CD4-positive, alpha-beta memory T cell (primary cell): Measurements from ENCODE around the gene FGB. TPM values are rescaled to one million over a fixed set of nuclear protein-coding genes. Genes with fewer than 3 reads are reported as not detected.

Source experiments
- CTCF ChIA-PET: fragments of 350-600 bp; sonication (Branson Sonifier 250); formaldehyde crosslinking; loops from one replicate; lab custom pipeline; 2021; ENCODE audit warnings: inconsistent platforms; ENCODE audit not compliant: partially characterized antibody; lab: Charles Lee
- POLR2A ChIA-PET: fragments of 350-600 bp; sonication (Branson Sonifier 250); formaldehyde crosslinking; loops from one replicate; lab custom pipeline; 2021; ENCODE audit not compliant: partially characterized antibody; lab: Charles Lee
- DNase-seq, 5 donors: peaks; one replicate each; pipeline versions ENCODE4 v3.0.0 to v3.0.0-alpha.2; 2020 to 2022; ENCODE audit warnings: mixed read lengths in 1 of 5
- H3K27ac ChIP-seq: one replicate; pipeline ENCODE4 v1.7.0; 2013; ENCODE audit warnings: low read depth, low read length
- H3K27me3 ChIP-seq: 2 replicates; pipeline ENCODE4 v1.7.0; 2013; ENCODE audit warnings: mild to moderate bottlenecking, low read length, moderate library complexity; ENCODE audit not compliant: insufficient read depth
- H3K36me3 ChIP-seq: 2 replicates; pipeline ENCODE4 v1.7.0; 2013; ENCODE audit warnings: mild to moderate bottlenecking, low read length, moderate library complexity; ENCODE audit not compliant: insufficient read depth
- H3K4me1 ChIP-seq: 2 replicates; pipeline ENCODE4 v1.7.0; 2013; ENCODE audit warnings: mild to moderate bottlenecking, low read length, moderate library complexity; ENCODE audit not compliant: insufficient read depth
- H3K4me3 ChIP-seq, 2 donors: one replicate each; pipeline ENCODE4 v1.7.0; 2013; ENCODE audit warnings: low read length in 2 of 2, mild to moderate bottlenecking in 1 of 2
- H3K9me3 ChIP-seq, 2 donors: one replicate each; pipeline ENCODE4 v1.7.0; 2013; ENCODE audit warnings: low read length in 2 of 2, control low read depth in 1 of 2; ENCODE audit not compliant: control insufficient read depth in 1 of 2
- H3K27ac Mint-ChIP-seq, 7 donors: one replicate each; pipeline ENCODE4 v1.8.0; 2020 to 2021; ENCODE audit warnings: mixed read lengths in 7 of 7, mild to moderate bottlenecking in 6 of 7, inconsistent platforms in 3 of 7, moderate library complexity in 3 of 7
- H3K27me3 Mint-ChIP-seq, 2 donors: one replicate each; pipeline ENCODE4 v1.8.0; 2020 to 2021; ENCODE audit warnings: mixed read lengths in 2 of 2
- H3K36me3 Mint-ChIP-seq, 2 donors: one replicate each; pipeline ENCODE4 v1.8.0; 2020 to 2021; ENCODE audit warnings: mixed read lengths in 2 of 2, inconsistent platforms in 1 of 2, mild to moderate bottlenecking in 1 of 2
- H3K4me1 Mint-ChIP-seq, 4 donors: one replicate each; pipeline ENCODE4 v1.8.0; 2020 to 2021; ENCODE audit warnings: mixed read lengths in 4 of 4, mild to moderate bottlenecking in 1 of 4
- H3K4me3 Mint-ChIP-seq, 8 donors: one replicate each; pipeline ENCODE4 v1.8.0; 2020 to 2021; ENCODE audit warnings: mixed read lengths in 8 of 8, mild to moderate bottlenecking in 7 of 8, moderate library complexity in 6 of 8, inconsistent platforms in 3 of 8
- H3K9me3 Mint-ChIP-seq, 8 donors: one replicate each; pipeline ENCODE4 v1.8.0; 2020 to 2021; ENCODE audit warnings: mixed read lengths in 8 of 8, mild to moderate bottlenecking in 5 of 8, inconsistent platforms in 3 of 8, moderate library complexity in 1 of 8
- intact Hi-C: fragments of 100-400 bp; cut with micrococcal nuclease; formaldehyde crosslinking; loops from one replicate; pipeline ENCODE4 v1.15.1; 2023
- polyA plus RNA-seq, 2 donors: library from polyadenylated mRNA; unstranded; fragments of 300-500 nt; fragmentation: Illumina TruSeq; gene quantifications; one replicate each; pipeline ENCODE4 v1.2.3, GENCODE V29; 2021
- total RNA-seq, 2 experiments: library from RNA; stranded (reverse); gene quantifications; one replicate each; pipeline ENCODE4 v1.2.3, GENCODE V29; 2021

FGB gene
- total and polyA plus RNA-seq, 4 experiments from 2014 or later: not detected

- Mint-ChIP-seq H3K4me3 (no peak overlapping the region), H3K36me3 (no peaks in the 10 kb centered on the region), H3K4me1 (no peaks in the 10 kb centered on the region), H3K9me3 (no peaks in the 10 kb centered on the region), H3K27me3 (peaks cover 10 to 11% of the 10 kb centered on the region in 2 donors), H3K27ac (no peak overlapping the region)
- H3K27ac ChIP-seq: no peak overlapping the region
- ChIA-PET CTCF (no interaction called here), POLR2A (no interaction called here)
- no peaks in the 10 kb centered on the region for H3K9me3 ChIP-seq
- H3K4me3 ChIP-seq: no peak overlapping the region
- no peaks in the 10 kb centered on the region for H3K4me1 ChIP-seq
- intact Hi-C loops: no loop called here
- no peak for DNase-seq
- no peaks in the 10 kb centered on the region for H3K36me3 ChIP-seq
- no peaks in the 10 kb centered on the region for H3K27me3 ChIP-seq
Observed at GRCh38 chr4:154578919-154579318, 16.1 kb downstream of the FGB start.

GRCh38 chr4:154579927-154580326 is 17.1 kb downstream of the FGB start:
- intact Hi-C loops: no loop called here
- Histone ChIP-seq H3K4me1 (no peaks in the 10 kb centered on the region), H3K27me3 (no peaks in the 10 kb centered on the region), H3K36me3 (no peaks in the 10 kb centered on the region), H3K4me3 (no peak overlapping the region), H3K27ac (no peak overlapping the region), H3K9me3 (no peaks in the 10 kb centered on the region)
- no peaks in the 10 kb centered on the region for H3K9me3 Mint-ChIP-seq
- ChIA-PET CTCF (no interaction called here), POLR2A (no interaction called here)
- H3K27me3 Mint-ChIP-seq: peaks cover 8 to 11% of the 10 kb centered on the region in 2 donors
- no peak overlapping the region for H3K4me3 Mint-ChIP-seq
- DNase-seq: no peak
- H3K27ac Mint-ChIP-seq: no peak overlapping the region
- no peaks in the 10 kb centered on the region for H3K4me1 Mint-ChIP-seq
- no peaks in the 10 kb centered on the region for H3K36me3 Mint-ChIP-seq

GRCh38 chr4:154582723-154583122 is 19.9 kb downstream of the FGB start:
- no peak for DNase-seq
- no peak overlapping the region for H3K4me3 Mint-ChIP-seq
- POLR2A ChIA-PET: no interaction called here
- Histone ChIP-seq H3K27me3 (no peaks in the 10 kb centered on the region), H3K9me3 (no peaks in the 10 kb centered on the region), H3K36me3 (no peaks in the 10 kb centered on the region), H3K4me3 (no peak overlapping the region), H3K4me1 (no peaks in the 10 kb centered on the region), H3K27ac (no peak overlapping the region)
- CTCF ChIA-PET: no interaction called here
- H3K27ac Mint-ChIP-seq: no peak overlapping the region
- no peaks in the 10 kb centered on the region for H3K9me3 Mint-ChIP-seq
- peaks cover 11 to 13% of the 10 kb centered on the region in 2 donors for H3K27me3 Mint-ChIP-seq
- intact Hi-C loops: no loop called here
- H3K4me1 Mint-ChIP-seq: peaks cover 0 to 2% (median 0%) of the 10 kb centered on the region in 4 donors
- H3K36me3 Mint-ChIP-seq: no peaks in the 10 kb centered on the region

- H3K4me1 ChIP-seq: no peaks in the 10 kb centered on the region
Observed at GRCh38 chr4:154583230-154583629, 20.4 kb downstream of the FGB start.

GRCh38 chr4:154583677-154584076 is 20.9 kb downstream of the FGB start:
- DNase-seq: no peak
- Mint-ChIP-seq H3K4me3 (no peak overlapping the region), H3K27ac (no peak overlapping the region), H3K4me1 (peaks cover 0 to 2% (median 0%) of the 10 kb centered on the region in 4 donors), H3K36me3 (no peaks in the 10 kb centered on the region), H3K9me3 (no peaks in the 10 kb centered on the region), H3K27me3 (peaks cover 10 to 12% of the 10 kb centered on the region in 2 donors)
- Histone ChIP-seq H3K9me3 (no peaks in the 10 kb centered on the region), H3K27ac (no peak overlapping the region), H3K4me1 (no peaks in the 10 kb centered on the region), H3K27me3 (no peaks in the 10 kb centered on the region), H3K36me3 (no peaks in the 10 kb centered on the region), H3K4me3 (no peak overlapping the region)
- intact Hi-C loops: no loop called here
- ChIA-PET CTCF (no interaction called here), POLR2A (no interaction called here)

More at GRCh38 chr4:154583230-154583629, 20.4 kb downstream of the FGB start:
- ChIA-PET POLR2A (no interaction called here), CTCF (no interaction called here)
- no peaks in the 10 kb centered on the region for H3K36me3 ChIP-seq
- H3K36me3 Mint-ChIP-seq: no peaks in the 10 kb centered on the region
- no peak overlapping the region for H3K27ac Mint-ChIP-seq
- H3K27ac ChIP-seq: no peak overlapping the region
- H3K9me3 Mint-ChIP-seq: no peaks in the 10 kb centered on the region
- H3K27me3 ChIP-seq: no peaks in the 10 kb centered on the region
- no peak for DNase-seq
- H3K4me1 Mint-ChIP-seq: peaks cover 0 to 2% (median 0%) of the 10 kb centered on the region in 4 donors
- H3K9me3 ChIP-seq: no peaks in the 10 kb centered on the region
- intact Hi-C loops: no loop called here
- no peak overlapping the region for H3K4me3 Mint-ChIP-seq
- peaks cover 10 to 13% of the 10 kb centered on the region in 2 donors for H3K27me3 Mint-ChIP-seq
- H3K4me3 ChIP-seq: no peak overlapping the region

- intact Hi-C loops: no loop called here
- no peaks in the 10 kb centered on the region for H3K9me3 ChIP-seq
- no peaks in the 10 kb centered on the region for H3K27me3 ChIP-seq
- H3K4me1 ChIP-seq: no peaks in the 10 kb centered on the region
- ChIA-PET POLR2A (no interaction called here), CTCF (no interaction called here)
- no peak overlapping the region for H3K27ac ChIP-seq
- no peak for DNase-seq
- H3K27ac Mint-ChIP-seq: no peak overlapping the region
- H3K4me3 ChIP-seq: no peak overlapping the region
- peaks cover 0 to 2% (median 0%) of the 10 kb centered on the region in 4 donors for H3K4me1 Mint-ChIP-seq
- no peaks in the 10 kb centered on the region for H3K36me3 ChIP-seq
- no peak overlapping the region for H3K4me3 Mint-ChIP-seq
- no peaks in the 10 kb centered on the region for H3K9me3 Mint-ChIP-seq
- H3K27me3 Mint-ChIP-seq: peaks cover 8 to 12% of the 10 kb centered on the region in 2 donors
- no peaks in the 10 kb centered on the region for H3K36me3 Mint-ChIP-seq
Observed at GRCh38 chr4:154584259-154584658, 21.4 kb downstream of the FGB start.

GRCh38 chr4:154585369-154586018 is 22.7 kb downstream of the FGB start:
- Histone ChIP-seq H3K36me3 (no peaks in the 10 kb centered on the region), H3K4me3 (no peak overlapping the region), H3K9me3 (no peaks in the 10 kb centered on the region), H3K4me1 (no peaks in the 10 kb centered on the region), H3K27ac (no peak overlapping the region), H3K27me3 (no peaks in the 10 kb centered on the region)
- POLR2A ChIA-PET: no interaction called here
- Mint-ChIP-seq H3K27ac (no peak overlapping the region), H3K36me3 (no peaks in the 10 kb centered on the region), H3K9me3 (no peaks in the 10 kb centered on the region), H3K4me1 (peaks cover 0 to 2% (median 0%) of the 10 kb centered on the region in 4 donors), H3K27me3 (peaks cover 9 to 13% of the 10 kb centered on the region in 2 donors), H3K4me3 (no peak overlapping the region)
- DNase-seq: no peak
- intact Hi-C loops: no loop called here
- CTCF ChIA-PET: interaction anchor here (0.7 to 0.8 kb wide), 2 partner anchors 9 to 14 kb away, joined by 3 read pairs; no protein-coding TSS in a partner anchor
